ENCODE results near the gene PIN1. TPM values are rescaled to one million over a fixed set of nuclear protein-coding genes. Genes with fewer than 3 reads are reported as not detected.

PIN1 gene
- polyA plus RNA-seq, 3 donors = 67.4 to 79.8 (median 68.3) TPM

DNA sequence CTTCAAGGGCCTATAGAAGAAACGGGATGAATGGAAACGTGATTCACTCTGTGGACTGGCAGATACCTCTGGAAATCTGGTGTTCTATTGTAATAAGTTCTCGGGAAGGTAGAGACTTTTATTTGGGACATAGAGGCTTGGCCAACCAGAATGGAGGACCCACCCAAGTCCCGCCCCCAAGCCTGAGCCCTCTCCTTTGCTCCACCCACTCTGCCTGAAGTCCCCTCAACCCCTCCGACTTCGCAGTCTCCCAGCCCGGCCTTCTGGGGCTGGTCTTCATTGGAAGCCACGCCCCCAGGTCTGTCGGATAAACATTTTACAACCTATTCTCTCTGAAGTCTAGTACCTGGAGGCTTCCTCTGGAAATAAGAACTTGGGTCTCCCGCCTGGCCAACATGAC, 33.1 kb upstream of the PIN1 start:
- no peak for TF ChIP-seq CTCF (IDR thresholded peaks at IDR 0.05)

GRCh38 chr19:9806803-9807202, 28.3 kb upstream of the PIN1 start:
- intact Hi-C loops (cut with micrococcal nuclease) = no loop called here
- Histone ChIP-seq H2AFZ (ENCODE audit: insufficient read depth, low read depth, low read length, poor library complexity, severe bottlenecking) (no peak overlapping the region), H3K79me2 (ENCODE audit: insufficient read depth, low read length) (peaks cover 5% of the 10 kb centered on the region), H3K4me2 (replicated peaks; ENCODE audit: extremely low read depth, low read length, poor library complexity, severe bottlenecking) (no peak overlapping the region), H3K9me3 (replicated peaks in 1 of 2; ENCODE audit: control insufficient read depth in 1 of 2, insufficient read depth in 1 of 2, low read length in 2 of 2) (no peaks in the 10 kb centered on the region), H3K4me3 (replicated peaks in 1 of 3; ENCODE audit: low read depth in 2 of 3, low read length in 3 of 3) (no peak overlapping the region), H3K9ac (ENCODE audit: insufficient read depth, low read length, poor library complexity, severe bottlenecking) (no peak overlapping the region), H4K20me1 (ENCODE audit: insufficient read depth, low read length) (no peaks in the 10 kb centered on the region), H3K4me1 (ENCODE audit: control insufficient read depth in 1 of 2, insufficient read depth in 2 of 2, low read length in 2 of 2) (no peaks in the 10 kb centered on the region), H3K27me3 (ENCODE audit: control insufficient read depth in 2 of 2, insufficient read depth in 2 of 2, low read length in 2 of 2) (no peaks in the 10 kb centered on the region), H3K36me3 (replicated peaks in 1 of 2; ENCODE audit: control insufficient read depth in 1 of 2, insufficient read depth in 2 of 2, low read length in 2 of 2) (peaks cover 40 to 62% of the 10 kb centered on the region in 2 donors), H3K27ac (ENCODE audit: low read depth in 1 of 2, low read length in 2 of 2) (no peak overlapping the region)
- Mint-ChIP-seq H3K4me1 (no peaks in the 10 kb centered on the region), H3K9me3 (peaks cover 0 to 2% (median 0%) of the 10 kb centered on the region in 7 donors), H3K27ac (no peak overlapping the region), H3K36me3 (peaks cover 35 to 63% of the 10 kb centered on the region in 2 donors), H3K4me3 (no peak overlapping the region), H3K27me3 (ENCODE audit: low read depth in 3 of 3) (peaks cover 0 to 2% (median 0%) of the 10 kb centered on the region in 3 donors)
- TF ChIP-seq CTCF (IDR thresholded peaks at IDR 0.05) = no peak
- no peak for DNase-seq
- no CpG with 5 or more reads among the region's 3 CpGs for WGBS (ENCODE audit: insufficient coverage)

More for the DNA sequence above, 33.1 kb upstream of the PIN1 start:
- no peaks in the 10 kb centered on the region for H3K79me2 ChIP-seq (ENCODE audit: insufficient read depth, low read length)
- H3K9ac ChIP-seq (ENCODE audit: insufficient read depth, low read length, poor library complexity, severe bottlenecking) = no peak overlapping the region
- peaks cover 20% of the 10 kb centered on the region for H3K4me1 Mint-ChIP-seq
- H3K4me3 ChIP-seq (replicated peaks in 1 of 3; ENCODE audit: low read depth in 2 of 3, low read length in 3 of 3) = no peak overlapping the region
- peaks cover 0 to 2% (median 0%) of the 10 kb centered on the region in 7 donors for H3K9me3 Mint-ChIP-seq
- intact Hi-C loops (cut with micrococcal nuclease) = no loop called here
- no peak for DNase-seq
- peaks cover 3 to 17% of the 10 kb centered on the region in 2 donors for H3K36me3 ChIP-seq (replicated peaks in 1 of 2; ENCODE audit: control insufficient read depth in 1 of 2, insufficient read depth in 2 of 2, low read length in 2 of 2)
- 91% methylated on average over 6 of the region's 10 CpGs for WGBS (ENCODE audit: insufficient coverage)
- no peak overlapping the region for H3K4me2 ChIP-seq (replicated peaks; ENCODE audit: extremely low read depth, low read length, poor library complexity, severe bottlenecking)
- no peaks in the 10 kb centered on the region for H3K27me3 Mint-ChIP-seq (ENCODE audit: low read depth in 3 of 3)
- no peak overlapping the region for H3K4me3 Mint-ChIP-seq
- no peak overlapping the region for H3K27ac ChIP-seq (ENCODE audit: low read depth in 1 of 2, low read length in 2 of 2)
- no peak overlapping the region for H2AFZ ChIP-seq (ENCODE audit: insufficient read depth, low read depth, low read length, poor library complexity, severe bottlenecking)
- H3K4me1 ChIP-seq (ENCODE audit: control insufficient read depth in 1 of 2, insufficient read depth in 2 of 2, low read length in 2 of 2) = peaks cover 12 to 17% of the 10 kb centered on the region in 2 donors
- H3K9me3 ChIP-seq (replicated peaks in 1 of 2; ENCODE audit: control insufficient read depth in 1 of 2, insufficient read depth in 1 of 2, low read length in 2 of 2) = no peaks in the 10 kb centered on the region
- no peak overlapping the region for H3K27ac Mint-ChIP-seq
- no peaks in the 10 kb centered on the region for H3K27me3 ChIP-seq (ENCODE audit: control insufficient read depth in 2 of 2, insufficient read depth in 2 of 2, low read length in 2 of 2)
- no peaks in the 10 kb centered on the region for H4K20me1 ChIP-seq (ENCODE audit: insufficient read depth, low read length)
- H3K36me3 Mint-ChIP-seq = peaks cover 4 to 18% of the 10 kb centered on the region in 2 donors

Data from CD14-positive monocyte (primary cell).